Aorta (tissue), 5 donors: ENCODE measurements around the gene SIL1. TPM values are rescaled to one million over a fixed set of nuclear protein-coding genes. Genes with fewer than 3 reads are reported as not detected.
A peak's percentile ranks its signal among the peaks of the same experiment; 100 is the strongest.

Experiments used
- ATAC-seq: fragments of 200-7000 bp; cut with Tn5 transposase; one replicate; pipeline ENCODE4 v1.9.1; 2022; ENCODE audit warnings: moderate library complexity; ENCODE audit not compliant: low FRiP score
- DNase-seq, 2 donors: peaks; one replicate each; pipeline ENCODE4 v3.0.0-alpha.2; 2020
- H3K27ac ChIP-seq, 2 donors: one replicate each; pipeline ENCODE4 v1.5.1; 2013; ENCODE audit warnings: low read length in 2 of 2, mild to moderate bottlenecking in 2 of 2, moderate library complexity in 2 of 2, control low read depth in 1 of 2, inconsistent platforms in 1 of 2, low read depth in 1 of 2
- H3K27me3 ChIP-seq, 2 donors: one replicate each; pipeline ENCODE4 v1.6.1; 2013; ENCODE audit warnings: control low read depth in 1 of 2, low read length in 1 of 2, mild to moderate bottlenecking in 1 of 2, moderate library complexity in 1 of 2; ENCODE audit not compliant: insufficient read depth in 2 of 2, control insufficient read depth in 1 of 2
- H3K36me3 ChIP-seq, 2 donors: one replicate each; pipeline ENCODE4 v1.6.1; 2013; ENCODE audit warnings: control low read depth in 1 of 2, low read length in 1 of 2, mild to moderate bottlenecking in 1 of 2; ENCODE audit not compliant: insufficient read depth in 2 of 2, control insufficient read depth in 1 of 2
- H3K4me1 ChIP-seq, 2 donors: one replicate each; pipeline ENCODE4 v1.6.1; 2013; ENCODE audit warnings: low read length in 2 of 2, control low read depth in 1 of 2, mild to moderate bottlenecking in 1 of 2, moderate library complexity in 1 of 2; ENCODE audit not compliant: insufficient read depth in 2 of 2, control insufficient read depth in 1 of 2
- H3K4me3 ChIP-seq, 2 donors: one replicate each; pipeline ENCODE4 v1.5.1; 2013; ENCODE audit warnings: low read length in 2 of 2, control low read depth in 1 of 2, mild to moderate bottlenecking in 1 of 2
- H3K9me3 ChIP-seq: one replicate; pipeline ENCODE4 v1.6.1; 2013; ENCODE audit warnings: mild to moderate bottlenecking, low read length; ENCODE audit not compliant: control insufficient read depth
- WGBS, 2 donors: extraction: QIAGEN DNeasy Blood & Tissue Kit; methylation state at CpG; one replicate each; pipeline ENCODE4 v1.1.7; 2013; 5-methylcytosine and 5-hydroxymethylcytosine counted together
- intact Hi-C, 2 donors: fragments of 100-400 bp; cut with DNase I; formaldehyde crosslinking; loops; one replicate each; pipeline versions ENCODE4 v1.14.2 to v1.15.0; 2022
- polyA plus RNA-seq, 2 donors: library from polyadenylated mRNA; stranded (reverse); fragments of 200-250 nt; gene quantifications; one replicate each; pipeline ENCODE4 v1.2.3, GENCODE V29; 2013
- total RNA-seq, 2 donors: library from RNA; stranded (reverse); fragmentation: NEBNext Ultra II Directional; extraction: Animal tissue kit (Norgen Biotek cat#: 25700); gene quantifications; one replicate each; pipeline ENCODE4 v1.2.1, GENCODE V29; 2021
- donor health status: healthy with polysubstance abuse.
- donor health status: Bipolar disorder and iron deficiency.
- donor health status: DM: no; HTN: no; CAD: no.
- donor health status: DM: no; HTN: no; CAD: no.
- donor health status: DM: yes; HTN: yes; CAD: no.

Gene SIL1
- total and polyA plus RNA-seq, 4 donors = 19.4 to 58.9 (median 49.2) TPM

- Histone ChIP-seq H3K27ac (peak overlapping the region; percentile 59 to 93), H3K4me3 (no peak overlapping the region), H3K9me3 (no peaks in the 10 kb centered on the region), H3K4me1 (peaks cover 6 to 12% of the 10 kb centered on the region in 2 donors), H3K27me3 (no peaks in the 10 kb centered on the region), H3K36me3 (no peaks in the 10 kb centered on the region)
- DNase-seq (no peak), ATAC-seq (no peak)
- intact Hi-C loops = no loop called here
- WGBS, 2 donors = 10 to 16% methylated on average over 4 of the region's 4 CpGs
Measured at GRCh38 chr5:138985256-138985655, 212.9 kb downstream of the SIL1 start.

GRCh38 chr5:138983984-138984383, 214.2 kb downstream of the SIL1 start:
- Histone ChIP-seq H3K36me3 (no peaks in the 10 kb centered on the region), H3K27ac (peak overlapping the region in 1 of 2 donors; percentile 34), H3K9me3 (no peaks in the 10 kb centered on the region), H3K4me3 (no peak overlapping the region), H3K27me3 (no peaks in the 10 kb centered on the region), H3K4me1 (peaks cover 10 to 12% of the 10 kb centered on the region in 2 donors)
- ATAC-seq = no peak
- no peak for DNase-seq
- intact Hi-C loops = loop anchor here in 1 of 2 donors (5.0 kb wide), 1 partner anchor 38 kb away; no protein-coding TSS in a partner anchor
- 70 to 74% methylated on average over 2 of the region's 2 CpGs for WGBS, 2 donors

- ATAC-seq (peak; percentile 34), DNase-seq (no peak)
- 1 to 10% methylated on average over 7 of the region's 7 CpGs for WGBS, 2 donors
- no peaks in the 10 kb centered on the region for H3K27me3 ChIP-seq
- intact Hi-C loops = loop anchor here in 1 of 2 donors (5.0 kb wide), 1 partner anchor 41 kb away; no protein-coding TSS in a partner anchor
- H3K9me3 ChIP-seq = no peaks in the 10 kb centered on the region
- peak overlapping the region in 1 of 2 donors; percentile 63 for H3K27ac ChIP-seq
- peaks cover 10 to 12% of the 10 kb centered on the region in 2 donors for H3K4me1 ChIP-seq
- no peaks in the 10 kb centered on the region for H3K36me3 ChIP-seq
- H3K4me3 ChIP-seq = no peak overlapping the region
Measured at GRCh38 chr5:138981586-138981985, 216.6 kb downstream of the SIL1 start.

- H3K36me3 ChIP-seq = no peaks in the 10 kb centered on the region
- no peak for ATAC-seq
- H3K27ac ChIP-seq = peak overlapping the region in 1 of 2 donors; percentile 63
Measured at GRCh38 chr5:138981131-138981530, 217.0 kb downstream of the SIL1 start.

GRCh38 chr5:138980441-138980840, 217.7 kb downstream of the SIL1 start:
- Histone ChIP-seq H3K36me3 (no peaks in the 10 kb centered on the region), H3K27me3 (no peaks in the 10 kb centered on the region), H3K27ac (peak overlapping the region in 1 of 2 donors; percentile 22), H3K4me1 (peaks cover 9 to 10% of the 10 kb centered on the region in 2 donors), H3K9me3 (no peaks in the 10 kb centered on the region), H3K4me3 (no peak overlapping the region)
- ATAC-seq = no peak
- DNase-seq = no peak
- intact Hi-C loops = loop anchor here in 1 of 2 donors (5.0 kb wide), 1 partner anchor 42 kb away; no protein-coding TSS in a partner anchor

More at GRCh38 chr5:138981131-138981530, 217.0 kb downstream of the SIL1 start:
- H3K9me3 ChIP-seq = no peaks in the 10 kb centered on the region
- no peak overlapping the region for H3K4me3 ChIP-seq
- intact Hi-C loops = loop anchor here in 1 of 2 donors (5.0 kb wide), 1 partner anchor 41 kb away; no protein-coding TSS in a partner anchor
- 3 to 13% methylated on average over 3 of the region's 3 CpGs for WGBS, 2 donors
- H3K27me3 ChIP-seq = no peaks in the 10 kb centered on the region
- H3K4me1 ChIP-seq = peaks cover 10 to 12% of the 10 kb centered on the region in 2 donors
- DNase-seq = no peak

- H3K4me1 ChIP-seq = peaks cover 7 to 10% of the 10 kb centered on the region in 2 donors
- WGBS, 2 donors = 78% methylated on average over 5 of the region's 5 CpGs
Measured at GRCh38 chr5:138979684-138980280, 218.4 kb downstream of the SIL1 start.

GRCh38 chr5:138978581-138978980, 219.6 kb downstream of the SIL1 start:
- intact Hi-C loops = no loop called here
- DNase-seq = no peak
- Histone ChIP-seq H3K27me3 (no peaks in the 10 kb centered on the region), H3K27ac (no peak overlapping the region), H3K4me3 (no peak overlapping the region), H3K4me1 (peaks cover 4 to 7% of the 10 kb centered on the region in 2 donors), H3K36me3 (no peaks in the 10 kb centered on the region), H3K9me3 (no peaks in the 10 kb centered on the region)
- no peak for ATAC-seq
- WGBS, 2 donors = 95 to 100% methylated on average over 1 of the region's 1 CpG

More at GRCh38 chr5:138979684-138980280, 218.4 kb downstream of the SIL1 start:
- no peak for DNase-seq
- H3K4me3 ChIP-seq = no peak overlapping the region
- no peaks in the 10 kb centered on the region for H3K9me3 ChIP-seq
- no peak for ATAC-seq
- H3K27me3 ChIP-seq = no peaks in the 10 kb centered on the region
- H3K36me3 ChIP-seq = no peaks in the 10 kb centered on the region
- intact Hi-C loops = loop anchor here in 1 of 2 donors (5.0 kb wide), 1 partner anchor 43 kb away; no protein-coding TSS in a partner anchor
- H3K27ac ChIP-seq = peak overlapping the region; percentile 4 to 29

- no peak overlapping the region for H3K4me3 ChIP-seq
- intact Hi-C loops = no loop called here
- H3K27ac ChIP-seq = no peak overlapping the region
- H3K27me3 ChIP-seq = no peaks in the 10 kb centered on the region
- H3K9me3 ChIP-seq = no peaks in the 10 kb centered on the region
- ATAC-seq (no peak), DNase-seq (no peak)
- H3K36me3 ChIP-seq = no peaks in the 10 kb centered on the region
- H3K4me1 ChIP-seq = peaks cover 4 to 7% of the 10 kb centered on the region in 2 donors
- 5% methylated on average over 1 of the region's 1 CpG for WGBS, 2 donors
Measured at GRCh38 chr5:138978080-138978479, 220.1 kb downstream of the SIL1 start.
